Activated CD8-positive, alpha-beta T cell treated with anti-CD3 and anti-CD28 coated beads for 36 hours (primary cell): ENCODE data around the gene CDH13. TPM values are rescaled to one million over a fixed set of nuclear protein-coding genes. Genes with fewer than 3 reads are reported as not detected.

Experiments
- ATAC-seq: fragments of 200-7000 bp; cut with Tn5 transposase; one replicate; pipeline ENCODE4 v1.10.0; 2021; ENCODE audit warnings: mild to moderate bottlenecking, moderate library complexity
- CTCF ChIA-PET: fragments of 350-600 bp; sonication (Branson Sonifier 250); formaldehyde crosslinking; loops from one replicate; lab custom pipeline; 2021; ENCODE audit warnings: antibody characterized with exemption; lab: Charles Lee
- POLR2A ChIA-PET: fragments of 350-600 bp; sonication (Branson Sonifier 250); formaldehyde crosslinking; loops from one replicate; lab custom pipeline; 2021; ENCODE audit warnings: antibody characterized with exemption; lab: Charles Lee
- DNase-seq: peaks from one replicate; pipeline ENCODE4 v3.0.0-alpha.2; 2020
- H3K27ac Mint-ChIP-seq: one replicate; pipeline ENCODE4 v1.8.0; 2021; ENCODE audit warnings: mild to moderate bottlenecking, mixed read lengths
- H3K27me3 Mint-ChIP-seq: one replicate; pipeline ENCODE4 v1.8.0; 2021; ENCODE audit warnings: mixed read lengths
- H3K36me3 Mint-ChIP-seq: one replicate; pipeline ENCODE4 v1.8.0; 2021; ENCODE audit warnings: low read depth, mixed read lengths
- H3K4me1 Mint-ChIP-seq: one replicate; pipeline ENCODE4 v1.8.0; 2021; ENCODE audit warnings: low read depth, mixed read lengths
- H3K4me3 Mint-ChIP-seq: one replicate; pipeline ENCODE4 v1.8.0; 2021; ENCODE audit warnings: mild to moderate bottlenecking, moderate library complexity, mixed read lengths
- H3K9me3 Mint-ChIP-seq: one replicate; pipeline ENCODE4 v1.8.0; 2021; ENCODE audit warnings: mixed read lengths
- CTCF ChIP-seq: fragments of 200-600 bp; IDR thresholded peaks from one replicate; pipeline ENCODE4 v1.8.0; 2022; ENCODE audit warnings: antibody characterized with exemption, mild to moderate bottlenecking
- intact Hi-C: fragments of 100-400 bp; cut with micrococcal nuclease; formaldehyde crosslinking; loops from one replicate; pipeline ENCODE4 v1.10.0; 2022
- total RNA-seq, 2 experiments: library from RNA; stranded (reverse); gene quantifications; one replicate each; pipeline ENCODE4 v1.2.3, GENCODE V29; 2021

CDH13 gene
- total RNA-seq, 2 experiments from 2014 or later = not detected

- Mint-ChIP-seq H3K36me3 (no peaks in the 10 kb centered on the region), H3K4me3 (no peak overlapping the region), H3K4me1 (no peaks in the 10 kb centered on the region), H3K27me3 (peaks cover 8% of the 10 kb centered on the region), H3K27ac (no peak overlapping the region), H3K9me3 (no peaks in the 10 kb centered on the region)
- TF ChIP-seq CTCF = no peak
- ChIA-PET POLR2A (no interaction called here), CTCF (no interaction called here)
- ATAC-seq = no peak
- DNase-seq = no peak
- intact Hi-C loops = no loop called here
These were observed 621.1 kb downstream of the CDH13 start for GRCh38 chr16:83247767-83248372.

DNA sequence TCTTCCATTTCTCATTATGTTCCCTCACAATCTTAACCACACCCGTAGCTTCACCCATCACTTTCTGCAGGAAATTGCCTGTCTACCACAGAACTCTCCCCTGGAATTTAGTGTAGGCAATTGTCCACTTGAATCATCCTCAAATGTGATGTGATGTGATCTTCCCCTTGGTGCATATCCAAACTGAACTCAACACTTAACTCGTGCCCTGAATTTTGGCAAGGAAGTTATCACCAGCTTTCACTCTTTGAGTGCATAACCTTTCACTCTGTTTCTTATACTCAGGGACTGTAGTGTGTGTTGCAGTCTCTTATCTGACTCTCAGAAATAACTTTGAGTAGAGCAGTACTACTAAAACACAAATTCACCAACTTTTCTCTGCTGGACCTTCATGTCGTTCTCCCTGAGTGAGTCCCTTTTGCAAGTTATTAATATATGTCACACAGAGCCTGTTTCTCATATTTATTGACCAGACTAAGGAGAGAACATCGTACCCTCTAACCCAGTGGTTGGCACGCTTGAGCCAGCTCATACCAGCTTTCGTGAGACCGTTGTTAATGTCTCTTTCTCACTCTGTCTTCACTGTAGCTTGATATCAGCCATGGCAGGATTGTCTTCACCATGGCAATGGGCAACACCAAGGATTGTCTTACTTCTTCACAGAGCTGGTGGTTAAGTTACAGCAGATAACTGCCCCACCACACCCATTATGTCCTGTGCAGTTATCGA, 622.1 kb downstream of the CDH13 start:
- ChIA-PET POLR2A (interaction anchor here (0.6 kb wide), 1 partner anchor 445 kb away, joined by 3 read pairs; no protein-coding TSS in a partner anchor), CTCF (no interaction called here)
- TF ChIP-seq CTCF = no peak
- intact Hi-C loops = no loop called here
- DNase-seq = no peak
- Mint-ChIP-seq H3K27ac (no peak overlapping the region), H3K4me1 (no peaks in the 10 kb centered on the region), H3K27me3 (peaks cover 8% of the 10 kb centered on the region), H3K9me3 (no peaks in the 10 kb centered on the region), H3K36me3 (no peaks in the 10 kb centered on the region), H3K4me3 (no peak overlapping the region)
- ATAC-seq = no peak

- DNase-seq = no peak
- intact Hi-C loops = no loop called here
- CTCF ChIA-PET = no interaction called here
- Mint-ChIP-seq H3K36me3 (no peaks in the 10 kb centered on the region), H3K27me3 (peaks cover 3% of the 10 kb centered on the region), H3K4me1 (no peaks in the 10 kb centered on the region), H3K9me3 (no peaks in the 10 kb centered on the region), H3K4me3 (no peak overlapping the region), H3K27ac (no peak overlapping the region)
- no peak for TF ChIP-seq CTCF
- no peak for ATAC-seq
- POLR2A ChIA-PET = no interaction called here
These were observed 626.8 kb downstream of the CDH13 start for GRCh38 chr16:83253521-83253920.

GRCh38 chr16:83258366-83258928, 631.7 kb downstream of the CDH13 start:
- H3K4me3 Mint-ChIP-seq = no peak overlapping the region
- H3K9me3 Mint-ChIP-seq = no peaks in the 10 kb centered on the region
- no peak for DNase-seq
- intact Hi-C loops = no loop called here
- H3K27me3 Mint-ChIP-seq = no peaks in the 10 kb centered on the region
- H3K36me3 Mint-ChIP-seq = no peaks in the 10 kb centered on the region
- no peaks in the 10 kb centered on the region for H3K4me1 Mint-ChIP-seq
- TF ChIP-seq CTCF = no peak
- ChIA-PET POLR2A (no interaction called here), CTCF (no interaction called here)
- no peak for ATAC-seq
- no peak overlapping the region for H3K27ac Mint-ChIP-seq
